RWPE2 (cell line): Measurements from ENCODE around the gene TEPSIN.

ENCODE experiments used
- ATAC-seq: fragments of 200-7000 bp; cut with Tn5 transposase; 3 replicates; pipeline ENCODE4 v1.9.1; 2021; ENCODE audit warnings: low read depth
- DNase-seq: peaks from one replicate; pipeline ENCODE4 v3.0.0-alpha.2; 2020; ENCODE audit warnings: low spot score
- H3K27ac ChIP-seq: fragments of 450-650 bp; 2 replicates; pipeline ENCODE4 v1.5.1; 2017; ENCODE audit warnings: mild to moderate bottlenecking; ENCODE audit not compliant: poor library complexity, severe bottlenecking
- H3K27me3 ChIP-seq: fragments of 250-450 bp; sonication (Bioruptor Pico); 2 replicates; pipeline ENCODE4 v1.5.1; 2021; ENCODE audit warnings: mild to moderate bottlenecking, moderate library complexity; ENCODE audit not compliant: insufficient read depth, poor library complexity, severe bottlenecking
- H3K36me3 ChIP-seq: fragments of 250-450 bp; sonication (Bioruptor Pico); 2 replicates; pipeline ENCODE4 v1.5.1; 2020; ENCODE audit warnings: low read depth, mild to moderate bottlenecking, moderate library complexity
- H3K4me1 ChIP-seq: fragments of 250-450 bp; sonication (Bioruptor Pico); 2 replicates; pipeline ENCODE4 v1.5.1; 2021; ENCODE audit warnings: mild to moderate bottlenecking, moderate library complexity; ENCODE audit not compliant: insufficient read depth, poor library complexity, severe bottlenecking
- H3K4me3 ChIP-seq: fragments of 250-450 bp; sonication (Bioruptor Pico); 2 replicates; pipeline ENCODE4 v1.5.1; 2021; ENCODE audit warnings: mild to moderate bottlenecking, moderate library complexity; ENCODE audit not compliant: severe bottlenecking
- H3K9me3 ChIP-seq: fragments of 250-450 bp; sonication (Bioruptor Pico); 2 replicates; pipeline ENCODE4 v1.5.1; 2021; ENCODE audit warnings: mild to moderate bottlenecking, moderate library complexity; ENCODE audit not compliant: severe bottlenecking
- CTCF ChIP-seq: fragments of 450-650 bp; IDR thresholded peaks from one replicate; pipeline ENCODE4 v1.5.1; 2017; ENCODE audit warnings: mild to moderate bottlenecking, moderate library complexity; ENCODE audit not compliant: poor library complexity, severe bottlenecking

TEPSIN gene

GRCh38 chr17:81245024-81245664 is 6.3 kb upstream of the TEPSIN start:
- ATAC-seq (peak; percentile 2; the same call in 1 of the 3 replicates), DNase-seq (no peak)
- Histone ChIP-seq H3K27me3 (no peaks in the 10 kb centered on the region), H3K9me3 (no peaks in the 10 kb centered on the region), H3K27ac (no peak overlapping the region), H3K4me3 (no peak overlapping the region), H3K4me1 (no peaks in the 10 kb centered on the region), H3K36me3 (peaks cover 21% of the 10 kb centered on the region)
- no peak for TF ChIP-seq CTCF

- H3K4me1 ChIP-seq, result no peaks in the 10 kb centered on the region
- H3K27ac ChIP-seq, result no peak overlapping the region
- H3K27me3 ChIP-seq, result no peaks in the 10 kb centered on the region
- H3K9me3 ChIP-seq, result no peaks in the 10 kb centered on the region
- peaks cover 17% of the 10 kb centered on the region for H3K36me3 ChIP-seq
- TF ChIP-seq CTCF, result no peak
- no peak overlapping the region for H3K4me3 ChIP-seq
- ATAC-seq (no peak), DNase-seq (no peak)
These were observed 5.6 kb upstream of the TEPSIN start for GRCh38 chr17:81244358-81245023.

GRCh38 chr17:81243333-81243664 is 4.4 kb upstream of the TEPSIN start:
- ATAC-seq (no peak), DNase-seq (no peak)
- Histone ChIP-seq H3K27me3 (no peaks in the 10 kb centered on the region), H3K4me1 (no peaks in the 10 kb centered on the region), H3K36me3 (peaks cover 17% of the 10 kb centered on the region), H3K4me3 (no peak overlapping the region), H3K27ac (no peak overlapping the region), H3K9me3 (no peaks in the 10 kb centered on the region)
- TF ChIP-seq CTCF, result no peak

GRCh38 chr17:81242421-81243332 is 3.8 kb upstream of the TEPSIN start:
- Histone ChIP-seq H3K4me1 (no peaks in the 10 kb centered on the region), H3K27me3 (no peaks in the 10 kb centered on the region), H3K9me3 (no peaks in the 10 kb centered on the region), H3K4me3 (no peak overlapping the region), H3K27ac (no peak overlapping the region), H3K36me3 (peaks cover 17% of the 10 kb centered on the region)
- DNase-seq (no peak), ATAC-seq (no peak)
- TF ChIP-seq CTCF, result no peak
